Stimulated activated CD4-positive, alpha-beta T cell treated with anti-CD3 and anti-CD28 coated beads, Interleukin-4, amount 100 ng/mL, for 1 hour (primary cell): ENCODE data around the gene TNIP1.

ENCODE experiments used
- DNase-seq: peaks from one replicate; pipeline ENCODE4 v3.0.0-alpha.2; 2020

The TNIP1 gene

DNA sequence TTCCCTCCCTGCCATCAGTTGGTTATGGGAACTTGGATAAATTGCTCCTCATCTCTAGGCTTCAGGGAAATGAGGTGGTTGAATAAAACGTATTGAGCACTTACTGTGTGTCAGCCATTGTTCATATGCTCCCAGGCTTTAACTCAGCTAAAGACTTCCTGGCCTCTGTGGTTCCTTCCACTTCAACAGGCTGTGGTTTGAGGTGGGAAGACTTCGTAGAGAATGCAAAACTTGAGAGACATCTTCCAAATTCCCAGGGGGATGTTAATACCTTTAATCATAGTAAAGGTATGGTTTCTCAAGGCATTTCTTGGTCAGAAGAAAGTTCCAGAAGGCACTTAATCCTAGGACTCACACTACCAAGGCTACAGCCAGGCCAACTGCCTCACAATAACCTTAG is 62.0 kb downstream of the TNIP1 start:
- no peak for DNase-seq

DNA sequence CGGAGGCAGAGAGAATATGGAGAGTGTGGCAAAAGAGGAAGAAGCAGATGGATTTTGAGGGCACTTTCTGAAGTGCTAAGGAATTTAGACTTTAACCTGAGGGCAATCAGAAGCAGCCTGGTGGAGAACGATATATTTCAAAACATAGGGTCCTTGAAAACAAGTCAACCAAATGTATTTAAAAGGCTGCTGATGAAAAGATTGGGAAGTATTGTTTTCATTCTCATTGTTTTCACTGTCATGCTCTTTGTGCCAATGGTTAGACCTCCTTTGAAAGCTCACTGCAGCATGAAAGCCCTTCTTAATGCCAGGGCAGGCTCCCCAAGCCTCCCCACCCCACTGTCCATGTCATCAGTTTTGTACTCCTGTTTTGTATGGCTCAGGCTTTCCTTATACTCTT is 62.9 kb downstream of the TNIP1 start:
- DNase-seq, result no peak

DNA sequence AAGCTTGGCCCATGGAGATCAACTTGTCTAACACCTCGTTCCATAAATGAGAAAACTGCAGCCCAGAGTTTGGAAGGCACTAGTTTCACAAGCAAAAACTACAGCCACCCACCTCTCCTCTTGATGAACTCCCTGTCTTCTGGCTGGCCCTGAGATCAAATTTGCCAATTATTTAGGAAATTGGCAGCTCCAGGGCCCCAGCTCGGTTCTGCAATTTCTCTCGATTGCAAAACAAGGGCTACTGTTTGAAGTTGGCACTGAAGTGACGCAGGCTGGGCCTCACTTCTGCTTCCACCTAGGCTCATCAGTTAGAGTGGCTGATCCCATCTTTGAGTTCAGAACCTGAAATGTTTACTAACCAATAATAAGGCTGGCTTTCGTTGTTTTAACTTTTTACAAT is 64.1 kb downstream of the TNIP1 start:
- no peak for DNase-seq

DNA sequence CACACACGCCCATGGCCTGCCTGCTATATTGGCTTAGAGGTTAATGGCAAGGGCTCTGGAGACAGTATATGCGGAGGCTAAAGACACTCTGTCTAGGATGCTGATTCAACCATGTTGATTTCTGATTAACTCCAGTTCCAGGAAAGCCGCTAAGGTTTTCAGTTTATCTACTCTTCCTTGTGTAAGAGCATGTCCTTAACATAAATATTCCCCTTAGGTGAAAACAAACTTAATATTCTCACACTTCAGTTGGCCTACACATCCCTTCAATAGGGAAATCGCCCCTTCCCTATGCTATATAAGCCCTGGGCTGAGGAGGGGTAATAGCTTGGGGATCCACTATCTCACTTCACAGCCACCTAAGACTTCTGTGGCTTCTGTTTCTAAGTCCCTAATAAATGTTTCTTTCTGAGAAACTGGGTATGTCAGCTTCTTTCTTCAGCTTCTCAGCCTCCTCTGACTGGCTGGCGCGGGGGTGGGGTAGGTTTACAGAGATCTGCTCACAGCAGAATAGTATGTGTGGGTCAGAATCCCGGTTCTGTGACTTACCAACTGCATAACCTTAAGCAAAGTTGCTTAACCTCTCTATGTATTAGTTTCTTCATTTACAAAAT is 64.8 kb downstream of the TNIP1 start:
- DNase-seq, result no peak

DNA sequence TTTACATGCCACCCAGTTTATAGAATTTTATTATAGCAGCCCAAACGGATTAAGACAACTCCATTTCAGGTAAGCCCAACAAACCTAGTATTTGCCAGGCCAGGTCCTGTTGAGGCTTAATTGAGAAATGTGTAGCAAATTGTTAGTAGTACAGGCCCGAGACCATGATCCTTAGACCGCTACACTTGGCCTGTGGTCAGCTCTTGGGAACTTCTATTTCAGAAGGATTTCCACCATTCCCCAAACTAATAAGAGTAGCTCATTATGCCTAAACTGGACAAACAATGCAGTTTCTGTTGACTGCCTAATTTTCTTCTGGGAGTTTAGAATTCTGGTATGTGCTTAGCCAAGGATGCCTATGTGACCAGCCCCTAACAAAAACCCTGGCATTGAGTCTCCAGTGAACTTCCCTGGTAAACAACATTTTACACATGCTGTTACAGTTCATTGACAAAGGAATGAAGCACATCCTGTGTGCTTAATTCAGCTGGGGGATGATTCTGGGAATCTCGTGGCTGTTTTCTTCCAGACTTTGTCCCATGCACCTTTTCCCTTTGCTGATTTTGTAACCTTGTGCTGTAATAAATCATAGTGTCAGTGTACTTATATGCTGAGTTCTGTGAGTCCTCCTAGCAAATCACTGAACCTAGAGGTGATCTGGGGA is 66.0 kb downstream of the TNIP1 start:
- no peak for DNase-seq

DNA sequence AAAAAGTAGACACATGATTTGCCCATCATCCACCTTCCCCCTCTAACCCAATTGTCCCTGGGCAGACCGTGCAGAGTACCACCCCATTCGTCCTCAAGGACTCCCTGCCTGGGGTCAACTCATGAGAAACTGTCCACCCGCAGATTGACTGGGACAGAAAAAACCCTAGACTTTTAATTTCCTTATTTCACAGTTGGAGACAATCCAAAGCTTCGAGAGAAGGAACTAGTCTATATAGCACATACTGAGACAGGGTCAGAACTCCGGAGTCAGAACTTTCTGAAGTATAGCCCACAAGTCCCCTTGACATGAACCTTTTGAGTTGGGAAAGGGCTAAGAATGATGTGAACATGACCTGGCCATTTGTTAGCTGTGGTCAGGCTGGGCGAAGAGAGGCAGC is 68.0 kb downstream of the TNIP1 start:
- DNase-seq, result no peak

DNA sequence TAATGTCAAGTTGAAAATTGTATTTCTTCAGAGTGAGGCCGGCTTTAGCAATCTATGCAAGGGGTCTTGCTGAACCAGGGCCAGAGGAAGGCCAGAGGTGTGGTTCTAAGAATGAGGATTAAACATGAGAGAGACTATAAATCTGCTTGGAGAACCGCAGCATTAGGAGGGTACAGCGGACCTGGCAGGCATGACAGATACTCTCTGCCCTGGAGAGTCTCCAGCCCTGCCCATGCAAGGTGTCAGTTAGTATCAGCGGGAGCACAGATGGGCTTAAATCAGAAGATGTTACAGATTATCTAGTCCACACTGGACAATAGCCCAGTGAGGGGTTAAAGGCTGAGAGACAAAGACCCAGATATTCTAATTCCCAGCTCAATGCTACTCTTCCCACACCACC is 71.9 kb downstream of the TNIP1 start:
- DNase-seq, result no peak

DNA sequence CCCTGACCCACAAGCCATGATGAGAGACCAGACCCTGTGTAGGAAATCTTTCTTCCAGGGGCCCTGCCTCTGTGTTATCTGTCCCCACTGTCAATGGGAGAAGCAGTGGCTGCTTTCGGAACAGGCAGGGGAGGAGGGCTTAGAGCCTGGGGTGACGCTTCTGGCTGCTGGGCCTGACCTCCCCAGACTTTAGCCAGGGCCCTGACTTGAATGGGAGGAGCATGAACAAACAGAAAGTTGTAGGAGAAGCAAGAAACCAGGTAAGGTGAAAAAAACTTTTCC is 72.7 kb downstream of the TNIP1 start:
- no peak for DNase-seq

DNA sequence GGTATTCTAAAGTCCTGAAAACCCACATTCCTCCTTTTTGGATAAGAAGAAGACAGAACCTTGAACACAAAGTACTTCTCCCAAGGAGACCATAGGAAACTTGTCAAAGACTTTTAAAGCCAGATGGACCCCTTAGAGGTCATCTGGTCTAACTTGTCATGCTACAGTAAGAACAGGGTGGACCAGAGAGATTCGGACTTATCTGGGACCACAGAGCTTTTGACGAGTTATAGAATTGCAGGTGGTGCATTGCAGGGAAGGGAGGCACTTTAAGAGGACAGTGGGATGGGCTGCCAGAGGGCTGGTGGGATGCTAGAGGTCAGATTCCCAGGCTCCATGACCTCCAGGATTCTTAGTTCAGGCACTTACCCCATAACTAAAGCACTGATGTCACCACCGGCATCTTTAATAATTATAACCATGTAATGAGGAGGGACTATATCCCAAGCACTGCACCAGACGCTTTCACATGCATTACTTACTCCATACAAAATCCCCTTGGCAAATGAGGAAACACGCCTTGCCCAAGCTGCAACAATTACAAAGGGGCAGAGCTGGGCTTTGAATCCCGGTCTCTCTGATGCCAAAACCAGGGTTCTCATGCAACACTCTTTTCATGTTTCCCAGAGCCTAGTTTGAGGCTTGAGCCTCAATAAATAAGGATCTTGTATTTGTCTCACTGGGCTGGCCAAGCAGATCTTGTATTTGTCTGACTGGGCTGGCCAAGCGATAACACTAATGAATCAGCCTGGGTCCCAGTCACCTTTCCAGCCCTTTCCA is 73.2 kb downstream of the TNIP1 start:
- DNase-seq, result no peak

DNA sequence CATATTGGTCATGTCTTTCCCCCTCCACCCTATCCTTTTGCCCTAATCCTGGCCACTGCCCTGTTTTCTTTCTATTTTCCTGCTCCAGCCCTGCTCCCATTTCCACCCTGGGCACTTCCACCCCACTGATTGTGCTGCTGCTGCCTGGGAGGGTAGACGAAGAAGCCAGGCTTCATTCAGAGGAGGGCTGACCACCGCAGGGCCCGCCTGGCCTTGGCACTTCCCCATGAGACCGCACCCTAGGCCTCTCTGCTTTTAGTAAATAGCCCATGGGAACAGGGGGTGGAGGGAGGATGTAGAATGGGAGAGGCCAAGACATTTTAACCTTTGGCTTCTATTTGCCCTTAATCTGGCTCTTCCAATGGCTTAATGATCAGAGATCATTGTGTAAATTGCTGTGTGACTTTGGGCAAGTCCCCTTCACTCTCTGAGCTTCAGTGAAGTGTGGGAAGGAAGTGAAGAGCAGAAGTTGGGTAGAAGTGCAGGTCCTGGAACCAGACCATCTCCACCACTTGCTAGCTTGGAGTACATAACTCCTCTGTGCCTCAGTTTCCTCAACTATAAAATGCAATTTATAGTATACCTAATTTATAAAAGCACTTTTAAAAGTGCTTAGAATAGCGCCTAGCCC is 74.0 kb downstream of the TNIP1 start:
- DNase-seq, result no peak

DNA sequence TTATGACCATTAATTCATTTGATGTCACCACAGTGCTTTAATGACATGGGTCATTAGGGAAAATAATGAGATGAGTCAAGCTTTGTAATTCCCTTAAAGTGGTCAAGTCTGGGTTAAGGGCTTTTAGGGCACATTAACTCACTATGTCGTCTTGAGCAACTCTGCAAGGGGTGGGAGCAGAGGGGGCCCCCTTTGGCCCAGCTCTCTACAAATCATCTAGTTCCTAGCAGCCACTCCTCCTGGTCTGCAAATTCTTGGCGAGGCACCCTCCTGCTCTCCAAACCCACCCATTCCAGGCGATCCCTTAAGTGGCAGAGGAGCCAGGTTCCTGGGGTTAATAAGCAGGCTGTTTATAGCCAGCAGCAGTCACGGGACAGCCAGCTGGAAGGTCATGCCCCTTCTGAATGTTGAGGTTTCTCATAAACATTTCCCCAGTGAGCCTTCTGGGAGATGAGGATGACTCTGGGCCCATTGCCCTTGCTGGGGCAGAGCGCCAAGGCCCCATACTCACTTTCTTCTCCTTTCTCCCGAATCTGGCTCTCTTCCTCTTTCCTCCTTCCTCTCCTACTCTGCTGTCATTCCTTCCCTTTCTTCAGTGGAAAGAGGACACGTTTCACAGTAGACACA is 74.8 kb downstream of the TNIP1 start:
- no peak for DNase-seq

DNA sequence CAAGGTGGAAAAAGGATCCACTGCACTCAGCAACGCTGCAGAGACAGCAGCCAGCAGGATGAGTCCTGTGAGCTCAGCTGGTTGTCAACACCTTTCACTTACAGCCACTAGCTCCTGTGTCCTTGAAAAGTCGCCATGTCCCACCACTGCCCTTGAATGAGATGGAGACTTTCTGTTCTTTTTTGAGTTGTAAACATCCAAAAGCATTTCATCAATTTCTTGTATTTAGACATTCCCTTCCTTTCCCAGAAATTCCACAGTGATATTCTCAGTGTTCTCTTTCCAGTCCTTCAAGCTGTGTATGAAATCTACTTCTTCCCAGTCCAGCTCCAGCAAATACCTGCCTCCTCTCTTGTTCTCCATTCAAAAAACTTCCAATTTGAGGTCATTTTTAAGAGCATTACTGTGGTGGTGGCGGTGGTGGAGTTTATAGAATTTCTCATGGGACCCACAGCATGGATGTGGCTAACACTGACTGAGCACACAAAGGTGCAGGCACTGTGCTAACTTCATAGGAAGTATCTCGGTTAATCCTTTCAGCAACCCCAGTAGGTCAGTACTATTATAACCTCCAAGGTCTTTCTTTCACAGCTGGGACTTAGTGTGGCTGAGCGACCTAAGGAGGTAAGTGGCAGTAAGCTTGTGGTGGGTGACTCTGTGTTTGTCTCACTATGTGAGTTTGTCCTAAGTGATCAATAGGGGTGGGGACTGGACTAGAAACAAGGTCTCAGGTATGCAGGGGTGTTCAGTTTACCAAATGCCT is 75.5 kb downstream of the TNIP1 start:
- no peak for DNase-seq

DNA sequence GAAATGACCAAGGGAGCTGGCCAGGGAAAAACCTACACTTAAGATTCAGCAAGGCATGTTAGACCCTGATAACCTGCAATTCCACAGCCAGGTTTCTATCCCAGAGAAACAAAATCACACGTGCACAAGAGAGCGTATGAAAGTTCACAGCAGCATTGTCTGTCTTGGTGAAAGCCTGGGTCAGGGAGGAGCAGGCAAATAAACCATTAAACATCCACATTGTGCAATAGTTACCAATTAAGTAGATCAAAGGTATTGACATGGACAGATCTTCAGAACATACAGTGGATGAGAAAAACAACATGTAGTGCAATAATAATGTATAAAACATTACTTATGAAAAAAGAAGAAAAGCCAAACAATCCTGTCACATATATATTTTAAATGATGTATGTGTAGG is 76.3 kb downstream of the TNIP1 start:
- no peak for DNase-seq

DNA sequence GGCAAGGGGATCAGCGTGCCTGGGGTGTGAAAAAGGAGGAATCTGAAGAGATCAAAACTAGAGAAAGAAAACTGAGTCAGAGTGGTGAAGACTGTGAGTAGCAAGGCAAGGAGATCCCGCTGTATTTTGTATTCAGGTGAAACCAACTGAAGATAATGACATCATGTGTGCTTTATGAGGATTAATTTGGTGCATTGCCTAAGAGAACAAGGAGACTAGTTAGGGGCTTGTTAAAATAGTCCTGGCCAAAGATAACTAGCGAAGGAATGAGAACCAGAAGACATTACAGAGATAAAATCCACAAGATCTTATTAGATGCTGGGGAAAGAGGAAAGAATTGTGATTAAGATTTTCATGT is 77.4 kb downstream of the TNIP1 start:
- DNase-seq, result no peak

DNA sequence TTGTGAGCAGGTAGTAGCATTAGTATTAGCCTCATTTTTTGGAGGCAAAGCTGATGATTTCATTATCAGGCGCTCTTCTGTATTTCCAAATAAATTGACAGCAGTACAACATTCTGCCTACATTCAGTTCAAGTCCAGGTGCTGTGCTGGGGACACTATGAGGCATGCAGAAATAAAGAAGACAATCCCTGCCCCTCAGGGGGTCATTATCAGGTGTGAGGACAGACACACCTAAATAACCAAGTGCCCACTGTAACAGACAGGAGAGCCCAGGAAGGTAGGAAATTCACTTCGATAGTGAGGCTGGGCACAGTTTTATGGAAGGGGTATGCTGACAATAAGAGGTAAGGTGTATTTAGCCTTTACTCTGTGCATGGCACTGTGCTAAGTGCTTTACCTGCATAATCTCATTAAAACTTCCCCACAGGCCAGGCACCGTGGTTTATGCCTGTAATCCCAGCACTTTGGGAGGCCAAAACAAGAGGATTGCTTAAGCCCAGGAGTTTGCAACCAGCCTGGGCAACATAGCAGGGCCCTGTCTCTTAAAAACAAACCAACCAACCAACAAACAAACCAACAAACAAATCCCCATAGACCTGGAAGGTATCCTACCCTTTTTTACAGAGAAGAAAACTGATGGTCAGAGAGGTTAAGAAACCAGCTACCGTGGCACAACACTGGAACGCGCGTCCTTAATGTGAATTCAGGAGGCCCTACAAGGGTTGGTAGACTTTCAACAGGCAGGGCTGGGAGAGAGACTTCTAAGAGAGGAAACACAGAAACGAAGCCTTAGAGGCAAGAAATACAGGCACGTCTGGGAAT is 77.9 kb downstream of the TNIP1 start:
- DNase-seq, result no peak

DNA sequence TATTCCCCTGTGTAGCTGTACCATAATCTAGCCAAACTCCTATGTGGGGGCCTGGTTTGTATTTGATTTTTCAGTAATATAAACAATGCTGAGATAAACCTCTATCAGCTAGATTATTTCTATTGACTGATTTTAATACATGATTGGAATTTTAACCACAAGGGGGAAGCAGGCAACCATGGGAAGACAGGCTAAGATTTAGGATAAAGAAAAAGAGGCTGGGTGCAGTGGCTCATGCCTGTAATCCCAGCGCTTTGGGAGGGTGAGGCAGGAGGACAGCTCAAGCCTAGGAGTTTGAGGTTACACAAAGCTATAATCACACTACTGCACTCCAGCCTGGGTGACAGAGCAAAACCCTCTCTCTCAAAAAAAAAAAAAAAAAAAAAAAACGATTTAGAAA is 78.6 kb downstream of the TNIP1 start:
- no peak for DNase-seq

DNA sequence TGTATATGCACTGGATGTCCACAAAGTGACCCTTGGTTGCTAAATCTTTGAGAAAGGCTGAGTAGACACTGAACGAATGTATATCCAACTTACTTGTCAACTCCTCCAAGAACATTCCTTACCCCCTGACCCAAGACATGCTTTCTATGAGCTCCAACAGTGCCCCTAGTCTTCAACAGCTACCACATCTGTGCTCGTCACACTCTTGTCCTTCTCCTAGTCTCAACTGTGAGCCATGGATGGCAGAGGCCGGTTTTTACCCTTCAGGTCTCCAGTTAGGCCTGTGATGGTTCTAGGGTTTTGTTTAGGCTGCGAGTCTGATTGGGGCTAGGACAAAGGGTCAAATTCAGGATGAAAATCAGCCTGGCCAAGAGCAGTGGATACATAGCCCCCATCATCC is 79.4 kb downstream of the TNIP1 start:
- no peak for DNase-seq

DNA sequence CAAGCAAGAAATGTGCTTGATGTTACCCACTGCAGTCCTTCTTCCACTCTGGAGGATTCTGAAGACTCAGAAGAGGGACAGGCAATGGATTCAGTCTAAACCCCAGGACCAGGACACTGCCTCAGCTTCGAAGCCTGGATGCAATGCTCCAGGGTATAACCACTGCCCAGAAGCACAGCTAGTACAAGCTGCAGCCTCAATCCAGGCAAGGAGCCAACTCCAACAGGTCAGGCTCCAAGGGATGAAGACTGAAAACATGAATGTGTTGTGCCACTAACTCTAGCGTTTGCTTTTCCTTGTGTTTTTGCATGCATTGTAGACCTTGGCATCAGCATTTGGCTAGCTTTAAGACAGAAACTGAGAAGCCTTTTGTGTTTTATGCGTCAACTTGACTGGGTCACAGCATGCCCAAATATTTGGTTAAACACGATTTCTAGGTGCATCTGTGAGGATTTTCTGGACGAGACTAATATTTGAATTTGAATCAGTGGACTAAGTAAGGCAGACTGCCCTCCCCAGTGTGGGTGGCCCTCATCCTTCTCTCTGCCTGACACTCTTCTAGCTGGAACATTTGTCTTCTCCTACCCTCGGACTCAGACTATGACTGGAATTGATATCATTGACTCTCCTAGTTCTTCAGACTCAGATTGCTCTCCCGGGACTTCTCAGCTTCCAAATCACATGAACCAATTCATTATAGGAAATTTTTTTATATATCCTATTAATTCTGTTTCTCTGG is 81.0 kb downstream of the TNIP1 start:
- no peak for DNase-seq

DNA sequence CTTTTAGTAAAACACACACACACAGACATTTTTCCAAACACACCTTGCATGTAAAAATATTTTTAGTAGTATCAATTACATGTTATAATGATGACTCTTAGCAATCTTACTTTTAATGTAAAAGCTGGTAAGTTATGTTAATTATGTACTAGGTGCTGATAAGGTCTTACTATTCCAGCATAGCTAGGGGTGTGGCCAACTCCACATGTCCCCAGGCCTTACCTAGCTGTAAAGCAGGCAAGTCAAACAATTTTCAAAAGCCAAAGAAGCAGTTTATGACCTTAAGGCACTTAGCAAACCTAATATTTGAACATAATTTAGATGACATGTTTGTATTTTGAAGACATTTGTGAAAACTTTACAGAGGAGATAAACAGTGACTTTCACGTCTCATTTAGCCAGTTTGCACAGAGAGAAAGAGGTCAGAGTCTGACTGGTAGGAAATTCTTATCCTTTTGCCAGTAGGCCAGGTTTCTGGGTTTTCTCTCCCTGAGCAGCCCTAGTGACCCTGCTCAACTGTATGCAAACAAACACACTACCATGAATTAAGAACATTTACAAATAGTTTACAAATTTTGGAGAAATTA is 86.9 kb downstream of the TNIP1 start:
- DNase-seq, result no peak

DNA sequence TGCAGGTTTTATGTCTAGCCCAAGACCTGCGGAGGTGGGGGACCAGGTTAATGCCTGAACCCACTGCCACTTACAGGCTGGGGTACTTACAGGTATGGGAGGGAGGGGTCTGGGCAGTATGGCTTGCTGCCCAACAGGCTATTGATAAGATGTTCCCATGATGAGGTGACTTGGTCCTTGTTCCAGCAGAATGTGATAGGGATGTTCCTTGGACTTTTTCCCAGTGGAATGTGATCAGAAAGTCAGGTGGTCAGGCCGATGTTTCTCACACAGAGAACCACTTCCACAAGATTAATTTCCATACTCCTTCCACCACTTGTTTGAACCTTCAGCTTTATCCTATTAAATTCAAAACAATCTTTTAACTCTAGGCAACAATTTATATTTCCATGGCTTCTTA is 87.4 kb downstream of the TNIP1 start:
- no peak for DNase-seq

DNA sequence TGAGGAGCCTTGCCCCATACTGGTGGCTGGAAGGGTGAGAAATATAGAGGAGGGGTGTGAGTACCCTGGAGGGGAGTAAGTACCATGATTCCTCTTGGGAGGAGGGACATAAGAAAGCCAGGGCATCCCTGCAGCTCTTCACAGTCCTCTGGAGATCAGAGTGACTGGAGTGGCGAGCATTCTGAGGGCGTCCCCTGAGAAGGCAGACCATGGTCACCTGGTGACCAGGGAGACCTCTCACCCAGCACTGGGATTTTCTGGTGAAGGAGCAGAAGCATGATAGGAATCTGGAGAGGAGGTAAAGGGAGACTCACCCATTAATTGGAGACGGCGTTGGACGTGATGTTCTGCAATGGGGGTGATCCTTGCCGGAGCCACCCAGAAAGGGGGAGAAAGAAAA is 88.1 kb downstream of the TNIP1 start:
- no peak for DNase-seq
